GM23338 (cell line): ENCODE measurements around the gene MAMLD1. TPM values are rescaled to one million over a fixed set of nuclear protein-coding genes. Genes with fewer than 3 reads are reported as not detected.

Experiments
- ATAC-seq: fragments of 200-7000 bp; cut with Tn5 transposase; 3 replicates; pipeline ENCODE4 v1.9.1; 2020
- DNase-seq: peaks from one replicate; pipeline ENCODE4 v3.0.0-alpha.2; 2015; ENCODE audit warnings: low spot score
- H2AFZ ChIP-seq: fragments of 200-600 bp; sonication (generic); 2 replicates; pipeline ENCODE4 v1.8.0; 2016; ENCODE audit warnings: antibody characterized with exemption, mild to moderate bottlenecking, moderate library complexity
- H3F3A ChIP-seq: fragments of 200-600 bp; sonication (generic); replicated peaks from 2 replicates; pipeline ENCODE4 v1.8.0; 2017; ENCODE audit warnings: antibody characterized with exemption, mixed run types, low read depth
- H3K27ac ChIP-seq: fragments of 200-600 bp; sonication (generic); 2 replicates; pipeline ENCODE4 v1.6.1; 2016; ENCODE audit warnings: low read depth
- H3K27me3 ChIP-seq: fragments of 200-600 bp; sonication (generic); 2 replicates; pipeline ENCODE4 v1.8.0; 2016; ENCODE audit warnings: mild to moderate bottlenecking, mixed run types, moderate library complexity; ENCODE audit not compliant: insufficient read depth
- H3K36me3 ChIP-seq: fragments of 200-600 bp; sonication (generic); 2 replicates; pipeline ENCODE4 v1.8.0; 2016; ENCODE audit warnings: mild to moderate bottlenecking; ENCODE audit not compliant: insufficient read depth
- H3K4me1 ChIP-seq: fragments of 200-600 bp; sonication (generic); 2 replicates; pipeline ENCODE4 v1.8.0; 2016; ENCODE audit warnings: mild to moderate bottlenecking, moderate library complexity; ENCODE audit not compliant: insufficient read depth
- H3K4me2 ChIP-seq: fragments of 200-600 bp; sonication (generic); 2 replicates; pipeline ENCODE4 v1.7.1; 2017; ENCODE audit warnings: mixed run types
- H3K4me3 ChIP-seq: fragments of 200-600 bp; sonication (generic); 2 replicates; pipeline ENCODE4 v1.6.1; 2016; ENCODE audit warnings: mixed run types
- H3K79me2 ChIP-seq: fragments of 200-600 bp; sonication (generic); replicated peaks from 2 replicates; pipeline ENCODE4 v1.8.0; 2017; ENCODE audit warnings: mild to moderate bottlenecking; ENCODE audit not compliant: insufficient read depth
- H3K9me2 ChIP-seq: fragments of 200-600 bp; sonication (generic); 2 replicates; pipeline ENCODE4 v1.8.0; 2017; ENCODE audit not compliant: insufficient read depth
- H4K20me1 ChIP-seq: fragments of 200-600 bp; sonication (generic); replicated peaks from 2 replicates; pipeline ENCODE4 v1.8.0; 2017; ENCODE audit warnings: mild to moderate bottlenecking; ENCODE audit not compliant: insufficient read depth
- H3K27ac Mint-ChIP-seq: 2 replicates; pipeline ENCODE4 v1.8.0; 2020; ENCODE audit warnings: inconsistent platforms, mild to moderate bottlenecking, moderate library complexity, mixed read lengths
- H3K27me3 Mint-ChIP-seq: 3 replicates; pipeline ENCODE4 v1.8.0; 2022; ENCODE audit warnings: low read depth, mild to moderate bottlenecking, moderate library complexity, mixed read lengths, inconsistent platforms; ENCODE audit not compliant: insufficient read depth, poor library complexity
- H3K36me3 Mint-ChIP-seq: 3 replicates; pipeline ENCODE4 v1.8.0; 2021; ENCODE audit warnings: low read depth, mild to moderate bottlenecking, inconsistent platforms, moderate library complexity, mixed read lengths
- H3K4me1 Mint-ChIP-seq: 3 replicates; pipeline ENCODE4 v1.8.0; 2020; ENCODE audit warnings: mild to moderate bottlenecking, inconsistent platforms, mixed read lengths
- H3K4me3 Mint-ChIP-seq: 3 replicates; pipeline ENCODE4 v1.8.0; 2021; ENCODE audit warnings: moderate library complexity, mild to moderate bottlenecking, inconsistent platforms, mixed read lengths
- H3K9me3 Mint-ChIP-seq: 3 replicates; pipeline ENCODE4 v1.8.0; 2020; ENCODE audit warnings: moderate library complexity, mild to moderate bottlenecking, inconsistent platforms, mixed read lengths
- CREB1 ChIP-seq: fragments of 250-450 bp; sonication (Bioruptor Pico); IDR thresholded peaks from 2 replicates; pipeline ENCODE4 v1.5.0; 2020; ENCODE audit warnings: low read depth, mild to moderate bottlenecking, moderate library complexity
- EZH2 ChIP-seq: fragments of 200-600 bp; sonication (generic); IDR thresholded peaks from one replicate; pipeline ENCODE4 v1.8.0; 2017; ENCODE audit warnings: antibody characterized with exemption, mild to moderate bottlenecking, low read depth; ENCODE audit not compliant: unreplicated experiment
- EZH2phosphoT487 ChIP-seq: fragments of 200-600 bp; sonication (generic); IDR thresholded peaks from one replicate; pipeline ENCODE4 v1.8.1; 2018; ENCODE audit warnings: antibody characterized with exemption; ENCODE audit not compliant: unreplicated experiment
- JUNB ChIP-seq: IDR thresholded peaks from one replicate; pipeline ENCODE4 v1.6.1; 2016; ENCODE audit warnings: antibody characterized with exemption; ENCODE audit not compliant: unreplicated experiment
- ZNF331 ChIP-seq: fragments of 250-450 bp; sonication (Bioruptor Pico); IDR thresholded peaks from 2 replicates; pipeline ENCODE4 v1.5.0; 2020; ENCODE audit warnings: low read depth, mild to moderate bottlenecking, moderate library complexity
- polyA plus RNA-seq: library from polyadenylated mRNA; unstranded; fragments of >200 nt; fragmentation: Nextera tagmentation; extraction: Ambion mirVana; gene quantifications from 2 replicates; pipeline ENCODE4 v1.2.1, GENCODE V29; 2016
- total RNA-seq: library from RNA; depleted of rRNA; stranded (reverse); fragments of >200 nt; shearing (Covaris generic); gene quantifications from 2 replicates; pipeline ENCODE4 v1.2.3, GENCODE V29; 2014
- TF ChIP-seq, protein P1 (sequence below): IDR thresholded peaks from one replicate; pipeline ENCODE4 v1.6.1; 2018; ENCODE audit warnings: antibody characterized with exemption; ENCODE audit not compliant: unreplicated experiment
- TF ChIP-seq, protein P2 (sequence below), 2 experiments: fragments of 200-600 bp in 1 of 2; sonication (generic) in 1 of 2; conservative IDR thresholded peaks; 2 replicates each; pipeline versions ENCODE4 v1.5.1 to v1.6.1; 2016 to 2017; ENCODE audit warnings: antibody characterized with exemption in 2 of 2, low read depth in 2 of 2, mild to moderate bottlenecking in 2 of 2, moderate library complexity in 1 of 2
- TF ChIP-seq, protein P3 (sequence below): IDR thresholded peaks from 2 replicates; pipeline ENCODE4 v1.6.1; 2016; ENCODE audit warnings: antibody characterized with exemption

The MAMLD1 gene
- total and polyA plus RNA-seq, 2 experiments from 2014 or later = 0.13 to 0.21 TPM

DNA sequence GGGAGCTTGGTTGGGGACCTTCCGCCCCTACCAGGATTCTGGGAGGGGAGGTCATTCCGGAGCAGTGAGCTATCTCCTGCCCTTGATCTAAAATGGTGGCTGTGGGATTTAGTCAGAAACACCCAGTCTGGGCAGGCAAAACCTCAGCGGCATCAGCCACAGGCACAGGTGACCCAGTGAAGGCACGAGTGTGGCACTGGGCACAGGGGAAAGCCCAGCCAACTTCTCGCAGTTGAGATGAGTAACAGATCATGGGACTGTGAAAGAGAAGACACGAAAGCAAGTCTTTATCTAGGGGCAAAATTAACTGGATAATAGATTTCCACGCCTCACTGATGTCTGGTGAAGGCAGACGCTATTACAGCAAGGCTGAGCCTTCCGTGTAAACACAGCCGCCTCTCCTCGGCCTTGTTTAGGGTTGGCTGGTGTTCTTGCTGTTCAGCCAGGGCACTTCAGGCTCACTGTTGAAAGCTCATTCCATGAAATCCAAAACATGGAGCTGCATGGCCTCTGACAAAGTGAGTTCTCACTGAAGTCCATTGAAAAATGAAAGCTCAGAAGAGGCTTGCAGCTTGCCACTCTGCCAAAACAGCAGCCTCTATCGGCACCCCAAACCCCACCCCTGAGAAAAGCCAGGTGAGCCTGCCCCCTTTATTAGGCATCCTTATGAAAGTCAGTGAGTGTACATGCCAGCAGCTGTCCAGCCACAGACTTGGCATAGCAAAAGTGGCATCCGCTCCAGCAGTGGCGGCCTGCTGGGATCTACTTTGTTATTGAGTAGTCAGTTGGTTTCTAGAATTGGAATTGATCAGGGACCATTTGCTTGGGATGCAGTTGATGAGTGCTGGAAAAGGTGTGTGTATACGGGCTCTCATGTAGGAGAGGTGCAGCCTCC lies 103.0 kb downstream of the MAMLD1 start (continued):
- TF ChIP-seq, protein P1, sequence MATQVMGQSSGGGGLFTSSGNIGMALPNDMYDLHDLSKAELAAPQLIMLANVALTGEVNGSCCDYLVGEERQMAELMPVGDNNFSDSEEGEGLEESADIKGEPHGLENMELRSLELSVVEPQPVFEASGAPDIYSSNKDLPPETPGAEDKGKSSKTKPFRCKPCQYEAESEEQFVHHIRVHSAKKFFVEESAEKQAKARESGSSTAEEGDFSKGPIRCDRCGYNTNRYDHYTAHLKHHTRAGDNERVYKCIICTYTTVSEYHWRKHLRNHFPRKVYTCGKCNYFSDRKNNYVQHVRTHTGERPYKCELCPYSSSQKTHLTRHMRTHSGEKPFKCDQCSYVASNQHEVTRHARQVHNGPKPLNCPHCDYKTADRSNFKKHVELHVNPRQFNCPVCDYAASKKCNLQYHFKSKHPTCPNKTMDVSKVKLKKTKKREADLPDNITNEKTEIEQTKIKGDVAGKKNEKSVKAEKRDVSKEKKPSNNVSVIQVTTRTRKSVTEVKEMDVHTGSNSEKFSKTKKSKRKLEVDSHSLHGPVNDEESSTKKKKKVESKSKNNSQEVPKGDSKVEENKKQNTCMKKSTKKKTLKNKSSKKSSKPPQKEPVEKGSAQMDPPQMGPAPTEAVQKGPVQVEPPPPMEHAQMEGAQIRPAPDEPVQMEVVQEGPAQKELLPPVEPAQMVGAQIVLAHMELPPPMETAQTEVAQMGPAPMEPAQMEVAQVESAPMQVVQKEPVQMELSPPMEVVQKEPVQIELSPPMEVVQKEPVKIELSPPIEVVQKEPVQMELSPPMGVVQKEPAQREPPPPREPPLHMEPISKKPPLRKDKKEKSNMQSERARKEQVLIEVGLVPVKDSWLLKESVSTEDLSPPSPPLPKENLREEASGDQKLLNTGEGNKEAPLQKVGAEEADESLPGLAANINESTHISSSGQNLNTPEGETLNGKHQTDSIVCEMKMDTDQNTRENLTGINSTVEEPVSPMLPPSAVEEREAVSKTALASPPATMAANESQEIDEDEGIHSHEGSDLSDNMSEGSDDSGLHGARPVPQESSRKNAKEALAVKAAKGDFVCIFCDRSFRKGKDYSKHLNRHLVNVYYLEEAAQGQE = no peak
- TF ChIP-seq EZH2 = no peak
- TF ChIP-seq, protein P2, sequence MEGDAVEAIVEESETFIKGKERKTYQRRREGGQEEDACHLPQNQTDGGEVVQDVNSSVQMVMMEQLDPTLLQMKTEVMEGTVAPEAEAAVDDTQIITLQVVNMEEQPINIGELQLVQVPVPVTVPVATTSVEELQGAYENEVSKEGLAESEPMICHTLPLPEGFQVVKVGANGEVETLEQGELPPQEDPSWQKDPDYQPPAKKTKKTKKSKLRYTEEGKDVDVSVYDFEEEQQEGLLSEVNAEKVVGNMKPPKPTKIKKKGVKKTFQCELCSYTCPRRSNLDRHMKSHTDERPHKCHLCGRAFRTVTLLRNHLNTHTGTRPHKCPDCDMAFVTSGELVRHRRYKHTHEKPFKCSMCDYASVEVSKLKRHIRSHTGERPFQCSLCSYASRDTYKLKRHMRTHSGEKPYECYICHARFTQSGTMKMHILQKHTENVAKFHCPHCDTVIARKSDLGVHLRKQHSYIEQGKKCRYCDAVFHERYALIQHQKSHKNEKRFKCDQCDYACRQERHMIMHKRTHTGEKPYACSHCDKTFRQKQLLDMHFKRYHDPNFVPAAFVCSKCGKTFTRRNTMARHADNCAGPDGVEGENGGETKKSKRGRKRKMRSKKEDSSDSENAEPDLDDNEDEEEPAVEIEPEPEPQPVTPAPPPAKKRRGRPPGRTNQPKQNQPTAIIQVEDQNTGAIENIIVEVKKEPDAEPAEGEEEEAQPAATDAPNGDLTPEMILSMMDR (conservative IDR thresholded peaks at IDR 0.05; ENCODE audit: low read depth in 2 of 2) = no peak
- no peak for TF ChIP-seq EZH2phosphoT487

DNA sequence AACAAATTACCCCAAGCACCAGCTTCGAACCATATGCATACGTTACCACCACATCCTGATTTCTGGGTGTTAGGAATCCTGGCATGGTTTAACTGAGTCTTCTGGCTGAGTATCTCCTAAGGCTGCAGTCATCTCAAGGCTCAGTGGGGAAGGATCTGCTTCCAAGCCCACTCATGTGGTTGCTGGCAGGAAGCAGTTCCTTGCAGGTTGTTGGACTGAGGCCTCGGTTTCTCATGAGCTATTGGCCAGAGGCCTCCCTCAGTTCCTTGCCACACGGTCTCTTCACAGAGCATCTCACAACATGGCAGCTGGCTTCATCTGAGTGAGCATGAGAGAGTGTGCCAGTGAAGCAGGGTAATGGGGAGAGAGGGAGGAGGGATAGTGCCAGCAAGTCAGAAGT lies 109.2 kb downstream of the MAMLD1 start:
- ATAC-seq (no peak), DNase-seq (no peak)
- H3K4me2 ChIP-seq = no peak overlapping the region
- no peaks in the 10 kb centered on the region for H4K20me1 ChIP-seq
- H3K9me2 ChIP-seq = no peaks in the 10 kb centered on the region
- H3K4me1 ChIP-seq = no peaks in the 10 kb centered on the region
- H3K79me2 ChIP-seq = no peaks in the 10 kb centered on the region
- Mint-ChIP-seq H3K36me3 (no peaks in the 10 kb centered on the region), H3K27me3 (peaks cover 6% of the 10 kb centered on the region), H3K9me3 (no peaks in the 10 kb centered on the region; the same call in 2 of the 3 replicates), H3K27ac (no peak overlapping the region), H3K4me1 (no peaks in the 10 kb centered on the region), H3K4me3 (no peak overlapping the region)
- H3K27ac ChIP-seq = no peak overlapping the region
- H3K27me3 ChIP-seq = no peaks in the 10 kb centered on the region
- no peak overlapping the region for H2AFZ ChIP-seq
- no peaks in the 10 kb centered on the region for H3K36me3 ChIP-seq
- no peak overlapping the region for H3K4me3 ChIP-seq
- no peaks in the 10 kb centered on the region for H3F3A ChIP-seq
- TF ChIP-seq CREB1 (CRISPR knock-in tag) = no peak
- TF ChIP-seq, protein P2 (conservative IDR thresholded peaks at IDR 0.05; ENCODE audit: low read depth in 2 of 2) = no peak
- no peak for TF ChIP-seq JUNB
- TF ChIP-seq, protein P1 = no peak
- TF ChIP-seq, protein P3, sequence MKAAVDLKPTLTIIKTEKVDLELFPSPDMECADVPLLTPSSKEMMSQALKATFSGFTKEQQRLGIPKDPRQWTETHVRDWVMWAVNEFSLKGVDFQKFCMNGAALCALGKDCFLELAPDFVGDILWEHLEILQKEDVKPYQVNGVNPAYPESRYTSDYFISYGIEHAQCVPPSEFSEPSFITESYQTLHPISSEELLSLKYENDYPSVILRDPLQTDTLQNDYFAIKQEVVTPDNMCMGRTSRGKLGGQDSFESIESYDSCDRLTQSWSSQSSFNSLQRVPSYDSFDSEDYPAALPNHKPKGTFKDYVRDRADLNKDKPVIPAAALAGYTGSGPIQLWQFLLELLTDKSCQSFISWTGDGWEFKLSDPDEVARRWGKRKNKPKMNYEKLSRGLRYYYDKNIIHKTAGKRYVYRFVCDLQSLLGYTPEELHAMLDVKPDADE = no peak
- TF ChIP-seq ZNF331 = no peak
